ENCODE results near the gene C1QTNF9.

GRCh38 chr13:24339937-24340607 is 30.7 kb downstream of the C1QTNF9 start:
- no peak for TF ChIP-seq ZNF274 (IDR thresholded peaks at IDR 0.05; ENCODE audit: low read depth, low read length)
- no peak for TF ChIP-seq YY1 (IDR thresholded peaks at IDR 0.05; ENCODE audit: insufficient read depth, insufficient read length)
- no peak for TF ChIP-seq SUZ12 (IDR thresholded peaks at IDR 0.05; ENCODE audit: extremely low read depth, insufficient read depth, insufficient read length)
